ENCODE measurements around the gene JAKMIP1. TPM values are rescaled to one million over a fixed set of nuclear protein-coding genes. Genes with fewer than 3 reads are reported as not detected.

JAKMIP1 gene
- total RNA-seq, 1 experiment from 2014 or later, result not detected

DNA sequence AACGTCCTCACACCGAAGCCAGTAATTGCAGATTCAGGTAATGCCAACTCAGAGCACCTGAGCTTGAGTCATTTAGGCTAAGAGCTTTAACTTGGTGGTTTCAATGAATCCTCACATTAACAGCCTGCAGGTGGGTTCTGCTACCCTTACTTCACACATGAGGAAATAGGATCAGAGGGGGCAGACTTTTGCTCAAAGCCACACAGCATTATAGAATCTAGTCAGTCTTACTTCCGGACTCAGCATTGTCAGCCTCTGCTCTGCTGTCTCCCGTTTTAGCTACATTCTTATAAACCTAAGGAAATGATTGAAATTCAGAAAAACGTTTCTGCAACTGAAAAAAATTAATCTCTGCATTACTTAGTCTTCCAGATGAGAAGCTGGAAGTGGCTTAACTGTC, 188.1 kb downstream of the JAKMIP1 start:
- Histone ChIP-seq H4K20me1 (ENCODE audit: insufficient read depth) (no peaks in the 10 kb centered on the region), H3K4me1 (replicated peaks; ENCODE audit: insufficient read depth) (no peaks in the 10 kb centered on the region), H3K79me2 (ENCODE audit: low read depth) (no peaks in the 10 kb centered on the region), H3K27me3 (ENCODE audit: insufficient read depth, low read depth) (peaks cover 56% of the 10 kb centered on the region; the same call in 1 of the 2 replicates), H3K36me3 (ENCODE audit: low read depth) (no peaks in the 10 kb centered on the region), H3K9me2 (ENCODE audit: insufficient read depth) (no peaks in the 10 kb centered on the region), H3K9me3 (ENCODE audit: insufficient read depth, low read depth) (no peaks in the 10 kb centered on the region), H3F3A (ENCODE audit: insufficient read depth, low read depth) (no peaks in the 10 kb centered on the region), H3K27ac (no peak overlapping the region), H3K4me2 (no peak overlapping the region), H3K4me3 (no peak overlapping the region), H2AFZ (no peak overlapping the region)
- intact Hi-C loops (cut with micrococcal nuclease; ENCODE audit: unreplicated experiment), result no loop called here
- ChIA-PET POLR2A (ENCODE audit: unreplicated experiment) (no interaction called here), CTCF (no interaction called here)
- no peak for TF ChIP-seq EZH2 (IDR thresholded peaks at IDR 0.05; ENCODE audit: low read depth)
- TF ChIP-seq, protein P1, sequence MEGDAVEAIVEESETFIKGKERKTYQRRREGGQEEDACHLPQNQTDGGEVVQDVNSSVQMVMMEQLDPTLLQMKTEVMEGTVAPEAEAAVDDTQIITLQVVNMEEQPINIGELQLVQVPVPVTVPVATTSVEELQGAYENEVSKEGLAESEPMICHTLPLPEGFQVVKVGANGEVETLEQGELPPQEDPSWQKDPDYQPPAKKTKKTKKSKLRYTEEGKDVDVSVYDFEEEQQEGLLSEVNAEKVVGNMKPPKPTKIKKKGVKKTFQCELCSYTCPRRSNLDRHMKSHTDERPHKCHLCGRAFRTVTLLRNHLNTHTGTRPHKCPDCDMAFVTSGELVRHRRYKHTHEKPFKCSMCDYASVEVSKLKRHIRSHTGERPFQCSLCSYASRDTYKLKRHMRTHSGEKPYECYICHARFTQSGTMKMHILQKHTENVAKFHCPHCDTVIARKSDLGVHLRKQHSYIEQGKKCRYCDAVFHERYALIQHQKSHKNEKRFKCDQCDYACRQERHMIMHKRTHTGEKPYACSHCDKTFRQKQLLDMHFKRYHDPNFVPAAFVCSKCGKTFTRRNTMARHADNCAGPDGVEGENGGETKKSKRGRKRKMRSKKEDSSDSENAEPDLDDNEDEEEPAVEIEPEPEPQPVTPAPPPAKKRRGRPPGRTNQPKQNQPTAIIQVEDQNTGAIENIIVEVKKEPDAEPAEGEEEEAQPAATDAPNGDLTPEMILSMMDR (conservative IDR thresholded peaks at IDR 0.05), result no peak
- no TSS peak for BruUV-seq (replicated peaks)
- no peak for DNase-seq

DNA sequence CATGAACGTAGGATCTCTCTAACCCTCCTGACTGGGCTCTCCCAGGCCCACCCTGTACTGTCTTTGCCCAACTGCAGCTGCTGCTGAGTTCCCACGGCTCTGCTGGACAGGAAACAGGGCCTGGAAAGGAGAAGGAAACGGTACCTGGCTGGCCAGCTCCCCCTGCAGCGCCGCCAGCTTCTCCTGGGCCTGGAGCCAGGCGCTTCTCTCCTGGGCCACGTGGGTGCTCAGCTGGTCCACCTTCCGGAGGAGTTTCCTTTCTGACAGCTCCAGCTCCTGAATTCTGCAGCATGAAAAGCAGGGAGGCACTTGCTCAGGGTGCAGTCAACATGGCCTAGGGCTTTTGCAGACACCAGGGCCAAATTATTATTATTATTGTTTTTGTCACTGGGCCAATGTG, 188.7 kb downstream of the JAKMIP1 start:
- no peak overlapping the region for H2AFZ ChIP-seq
- H3K4me3 ChIP-seq, result no peak overlapping the region
- TF ChIP-seq, protein P1 (conservative IDR thresholded peaks at IDR 0.05), result no peak
- TF ChIP-seq EZH2 (IDR thresholded peaks at IDR 0.05; ENCODE audit: low read depth), result no peak
- H4K20me1 ChIP-seq (ENCODE audit: insufficient read depth), result no peaks in the 10 kb centered on the region
- H3K9me2 ChIP-seq (ENCODE audit: insufficient read depth), result no peaks in the 10 kb centered on the region
- DNase-seq, result peak in 1 of 2 experiments; percentile 10
- H3K27ac ChIP-seq, result no peak overlapping the region
- no peaks in the 10 kb centered on the region for H3K4me1 ChIP-seq (replicated peaks; ENCODE audit: insufficient read depth)
- no TSS peak for BruUV-seq (replicated peaks)
- no peaks in the 10 kb centered on the region for H3K9me3 ChIP-seq (ENCODE audit: insufficient read depth, low read depth)
- peaks cover 53% of the 10 kb centered on the region; the same call in 1 of the 2 replicates for H3K27me3 ChIP-seq (ENCODE audit: insufficient read depth, low read depth)
- CTCF ChIA-PET, result interaction anchor here (0.6 kb wide), 1 partner anchor 242 kb away, joined by 3 read pairs; no protein-coding TSS in a partner anchor
- H3K36me3 ChIP-seq (ENCODE audit: low read depth), result no peaks in the 10 kb centered on the region
- H3F3A ChIP-seq (ENCODE audit: insufficient read depth, low read depth), result no peaks in the 10 kb centered on the region
- intact Hi-C loops (cut with micrococcal nuclease; ENCODE audit: unreplicated experiment), result no loop called here
- H3K4me2 ChIP-seq, result no peak overlapping the region
- no peaks in the 10 kb centered on the region for H3K79me2 ChIP-seq (ENCODE audit: low read depth)
- POLR2A ChIA-PET (ENCODE audit: unreplicated experiment), result no interaction called here

DNA sequence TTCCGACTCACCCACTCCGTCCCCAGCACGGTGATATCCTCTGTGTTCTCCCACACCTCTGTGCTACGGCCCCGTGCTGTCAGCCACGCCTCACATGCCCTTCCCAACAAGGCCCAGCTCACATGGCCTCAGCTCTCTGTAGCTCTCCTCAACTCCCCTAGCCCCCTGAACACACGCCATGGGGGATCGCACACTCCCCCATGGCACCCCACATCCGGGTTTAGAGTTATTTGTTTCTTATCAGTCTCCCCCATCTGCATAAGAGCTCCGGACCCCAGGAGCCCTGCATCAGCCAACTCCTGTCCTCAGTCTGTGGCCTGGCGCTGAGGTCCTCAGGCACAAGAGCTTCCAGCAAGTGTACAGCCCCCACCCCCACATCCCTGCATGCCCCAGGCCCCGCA, 189.1 kb downstream of the JAKMIP1 start:
- Histone ChIP-seq H3K9me3 (ENCODE audit: insufficient read depth, low read depth) (no peaks in the 10 kb centered on the region), H4K20me1 (ENCODE audit: insufficient read depth) (no peaks in the 10 kb centered on the region), H3K4me2 (no peak overlapping the region), H3K27ac (no peak overlapping the region), H3K79me2 (ENCODE audit: low read depth) (no peaks in the 10 kb centered on the region), H3K27me3 (ENCODE audit: insufficient read depth, low read depth) (peaks cover 49% of the 10 kb centered on the region; the same call in 1 of the 2 replicates), H3K4me3 (no peak overlapping the region), H3K36me3 (ENCODE audit: low read depth) (no peaks in the 10 kb centered on the region), H2AFZ (no peak overlapping the region), H3K4me1 (replicated peaks; ENCODE audit: insufficient read depth) (no peaks in the 10 kb centered on the region), H3F3A (ENCODE audit: insufficient read depth, low read depth) (no peaks in the 10 kb centered on the region), H3K9me2 (ENCODE audit: insufficient read depth) (no peaks in the 10 kb centered on the region)
- BruUV-seq (replicated peaks), result no TSS peak
- ChIA-PET POLR2A (ENCODE audit: unreplicated experiment) (no interaction called here), CTCF (interaction anchor here (0.6 kb wide), 1 partner anchor 242 kb away, joined by 3 read pairs; no protein-coding TSS in a partner anchor)
- DNase-seq, result no peak
- intact Hi-C loops (cut with micrococcal nuclease; ENCODE audit: unreplicated experiment), result no loop called here
- TF ChIP-seq, protein P1 (conservative IDR thresholded peaks at IDR 0.05), result no peak
- no peak for TF ChIP-seq EZH2 (IDR thresholded peaks at IDR 0.05; ENCODE audit: low read depth)

Measured in PC-9 (cell line).